OCI-LY7 (cell line): Measurements from ENCODE around the gene PUM1.
"Not testable (repeated sequence)": the region's sequence is repeated elsewhere in the genome, so short reads cannot be mapped to it uniquely, and the experiment has no call there.

Experiments used
- EZH2phosphoT487 ChIP-seq: fragments of 200-600 bp; sonication (generic); IDR thresholded peaks from 2 replicates; pipeline ENCODE4 v1.6.1; 2018; ENCODE audit warnings: low read depth, borderline replicate concordance, mild to moderate bottlenecking, mixed run types, antibody characterized with exemption, low read length, moderate library complexity, mixed read lengths
- TF ChIP-seq, protein P1 (sequence below): fragments of 200-600 bp; sonication (generic); conservative IDR thresholded peaks from 2 replicates; pipeline ENCODE4 v1.5.1; 2014; ENCODE audit warnings: mild to moderate bottlenecking, antibody characterized with exemption, low read length, moderate library complexity, mixed read lengths

DNA sequence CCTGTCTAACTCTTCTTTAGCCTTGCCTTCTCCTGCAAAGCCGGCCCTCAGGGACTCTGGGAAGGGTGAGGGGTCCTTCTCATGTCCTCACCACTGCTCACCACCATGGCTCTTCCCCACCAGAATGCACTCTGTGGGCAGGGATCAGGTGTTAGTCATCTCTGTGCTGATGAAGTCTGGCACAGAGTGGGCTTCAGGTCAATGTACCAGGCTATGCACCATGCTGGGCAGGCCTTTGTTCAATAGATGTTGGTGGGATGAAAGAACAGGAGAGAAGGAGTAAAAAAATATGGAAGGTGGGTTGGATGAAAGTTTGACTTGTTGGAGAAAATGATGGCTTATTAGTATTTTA is 116.1 kb downstream of the PUM1 start:
- TF ChIP-seq, protein P1, sequence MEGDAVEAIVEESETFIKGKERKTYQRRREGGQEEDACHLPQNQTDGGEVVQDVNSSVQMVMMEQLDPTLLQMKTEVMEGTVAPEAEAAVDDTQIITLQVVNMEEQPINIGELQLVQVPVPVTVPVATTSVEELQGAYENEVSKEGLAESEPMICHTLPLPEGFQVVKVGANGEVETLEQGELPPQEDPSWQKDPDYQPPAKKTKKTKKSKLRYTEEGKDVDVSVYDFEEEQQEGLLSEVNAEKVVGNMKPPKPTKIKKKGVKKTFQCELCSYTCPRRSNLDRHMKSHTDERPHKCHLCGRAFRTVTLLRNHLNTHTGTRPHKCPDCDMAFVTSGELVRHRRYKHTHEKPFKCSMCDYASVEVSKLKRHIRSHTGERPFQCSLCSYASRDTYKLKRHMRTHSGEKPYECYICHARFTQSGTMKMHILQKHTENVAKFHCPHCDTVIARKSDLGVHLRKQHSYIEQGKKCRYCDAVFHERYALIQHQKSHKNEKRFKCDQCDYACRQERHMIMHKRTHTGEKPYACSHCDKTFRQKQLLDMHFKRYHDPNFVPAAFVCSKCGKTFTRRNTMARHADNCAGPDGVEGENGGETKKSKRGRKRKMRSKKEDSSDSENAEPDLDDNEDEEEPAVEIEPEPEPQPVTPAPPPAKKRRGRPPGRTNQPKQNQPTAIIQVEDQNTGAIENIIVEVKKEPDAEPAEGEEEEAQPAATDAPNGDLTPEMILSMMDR = not testable (repeated sequence)
- TF ChIP-seq EZH2phosphoT487 = not testable (repeated sequence)
